Measurements from ENCODE around the gene FMO4. TPM values are rescaled to one million over a fixed set of nuclear protein-coding genes. Genes with fewer than 3 reads are reported as not detected.

FMO4 gene
- total and polyA plus RNA-seq, 10 of the 15 experiments (the other 5 are each of a cell fraction or from before 2014, with no cell fraction given), result 0.26 to 3.0 (median 1.1) TPM

DNA sequence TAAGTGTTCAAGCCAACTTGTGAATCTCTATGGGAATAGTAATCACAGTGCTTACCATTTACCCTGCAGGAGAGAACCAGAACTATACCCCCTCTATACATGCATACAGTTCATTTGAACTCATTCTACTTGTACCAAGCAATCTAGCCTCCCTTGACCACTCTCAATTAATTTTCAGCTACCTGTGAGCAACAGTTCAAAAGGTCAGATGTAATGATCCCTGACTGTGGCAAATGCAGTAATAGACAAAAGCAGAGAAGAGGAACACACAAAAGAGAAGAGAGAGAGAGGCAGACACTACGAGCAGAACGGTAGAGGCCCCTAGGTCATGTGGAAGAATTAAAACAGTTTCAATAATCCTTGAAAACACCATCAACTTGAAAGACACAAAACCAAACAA, 52.8 kb downstream of the FMO4 start:
- no peak overlapping the region for H3K4me3 ChIP-seq
- 44% methylated on average over 2 of the region's 2 CpGs for WGBS (ENCODE audit: insufficient coverage, insufficient replicate concordance, low lambda C conversion rate, missing lambda C conversion rate)
- no peak overlapping the region for H3K27ac ChIP-seq (ENCODE audit: control insufficient read depth, insufficient read depth)
- in situ Hi-C loops (cut with MboI), result no loop called here
- H4K20me1 ChIP-seq (ENCODE audit: control insufficient read depth, insufficient read depth), result no peaks in the 10 kb centered on the region
- no peaks in the 10 kb centered on the region for H3K79me2 ChIP-seq (ENCODE audit: control insufficient read depth, insufficient read depth, low read length)
- no peaks in the 10 kb centered on the region for H3K27me3 ChIP-seq (replicated peaks in 1 of 2; ENCODE audit: control insufficient read depth in 2 of 2, insufficient read depth in 2 of 2, low read length in 1 of 2)
- no peak overlapping the region for H3K9ac ChIP-seq (ENCODE audit: control insufficient read depth, insufficient read depth, low read length)
- POLR2A ChIA-PET, result no interaction called here
- H3K4me2 ChIP-seq (ENCODE audit: control insufficient read depth, insufficient read depth), result no peak overlapping the region
- H3K36me3 ChIP-seq (ENCODE audit: control insufficient read depth in 2 of 2, insufficient read depth in 2 of 2, low read length in 1 of 2), result no peaks in the 10 kb centered on the region
- no peak overlapping the region for H2AFZ ChIP-seq (ENCODE audit: control insufficient read depth, low read depth, low read length)
- no TSS peak for BruUV-seq (replicated peaks)
- intact Hi-C loops (cut with micrococcal nuclease; ENCODE audit: unreplicated experiment), result no loop called here
- no peak for ATAC-seq
- TF ChIP-seq ZBED1 (IDR thresholded peaks at IDR 0.05; ENCODE audit: borderline replicate concordance), result no peak
- no peak for TF ChIP-seq KDM1A (IDR thresholded peaks at IDR 0.05; ENCODE audit: borderline replicate concordance)
- TF ChIP-seq CBX5 (IDR thresholded peaks at IDR 0.05; ENCODE audit: low read depth), result no peak
- FAIRE-seq, result no peak
- RAD21 ChIA-PET (ENCODE audit: unreplicated experiment), result no interaction called here
- SMC1A ChIA-PET (ENCODE audit: uncharacterized antibody, unreplicated experiment), result interaction anchor here (0.6 kb wide), 1 partner anchor 1118 kb away, joined by 3 read pairs; no protein-coding TSS in a partner anchor
- no peak for DNase-seq (ENCODE audit: low read depth, low spot score)
- CTCF ChIA-PET, result interaction anchor here (1.8 kb wide), 1 partner anchor 53 kb away, joined by 7 read pairs; the partner anchor contains the start of gene FMO4
- H3K9me3 ChIP-seq (replicated peaks; ENCODE audit: control insufficient read depth, insufficient read depth, low read length), result no peaks in the 10 kb centered on the region
- H3K4me1 ChIP-seq (ENCODE audit: control insufficient read depth, insufficient read depth, low read length), result no peaks in the 10 kb centered on the region

- H3K4me2 ChIP-seq (ENCODE audit: control insufficient read depth, insufficient read depth), result no peak overlapping the region
- BruUV-seq (replicated peaks), result no TSS peak
- ChIA-PET POLR2A (no interaction called here), RAD21 (ENCODE audit: unreplicated experiment) (no interaction called here), CTCF (interaction anchor here (1.8 kb wide), 1 partner anchor 54 kb away, joined by 7 read pairs; the partner anchor contains the start of gene FMO4), SMC1A (ENCODE audit: uncharacterized antibody, unreplicated experiment) (no interaction called here)
- no peaks in the 10 kb centered on the region for H3K36me3 ChIP-seq (ENCODE audit: control insufficient read depth in 2 of 2, insufficient read depth in 2 of 2, low read length in 1 of 2)
- H3K27me3 ChIP-seq (replicated peaks in 1 of 2; ENCODE audit: control insufficient read depth in 2 of 2, insufficient read depth in 2 of 2, low read length in 1 of 2), result no peaks in the 10 kb centered on the region
- H3K4me3 ChIP-seq, result no peak overlapping the region
- H3K27ac ChIP-seq (ENCODE audit: control insufficient read depth, insufficient read depth), result no peak overlapping the region
- in situ Hi-C loops (cut with MboI), result no loop called here
- FAIRE-seq, result no peak
- no peaks in the 10 kb centered on the region for H3K9me3 ChIP-seq (replicated peaks; ENCODE audit: control insufficient read depth, insufficient read depth, low read length)
- no peaks in the 10 kb centered on the region for H4K20me1 ChIP-seq (ENCODE audit: control insufficient read depth, insufficient read depth)
- no peaks in the 10 kb centered on the region for H3K79me2 ChIP-seq (ENCODE audit: control insufficient read depth, insufficient read depth, low read length)
- no peaks in the 10 kb centered on the region for H3K4me1 ChIP-seq (ENCODE audit: control insufficient read depth, insufficient read depth, low read length)
- WGBS (ENCODE audit: insufficient coverage, insufficient replicate concordance, low lambda C conversion rate, missing lambda C conversion rate), result 0% methylated on average over 1 of the region's 1 CpG
- no peak for DNase-seq (ENCODE audit: low read depth, low spot score)
- no peak overlapping the region for H2AFZ ChIP-seq (ENCODE audit: control insufficient read depth, low read depth, low read length)
- H3K9ac ChIP-seq (ENCODE audit: control insufficient read depth, insufficient read depth, low read length), result no peak overlapping the region
- intact Hi-C loops (cut with micrococcal nuclease; ENCODE audit: unreplicated experiment), result no loop called here
- no peak for ATAC-seq
- no peak for TF ChIP-seq SUPT20H (IDR thresholded peaks at IDR 0.05; ENCODE audit: borderline replicate concordance, control insufficient read depth, low read depth, low read length)
- no peak for TF ChIP-seq CHD1 (IDR thresholded peaks at IDR 0.05; ENCODE audit: low read depth, low read length)
- no peak for TF ChIP-seq DPF2 (IDR thresholded peaks at IDR 0.05)
- TF ChIP-seq, protein P1, sequence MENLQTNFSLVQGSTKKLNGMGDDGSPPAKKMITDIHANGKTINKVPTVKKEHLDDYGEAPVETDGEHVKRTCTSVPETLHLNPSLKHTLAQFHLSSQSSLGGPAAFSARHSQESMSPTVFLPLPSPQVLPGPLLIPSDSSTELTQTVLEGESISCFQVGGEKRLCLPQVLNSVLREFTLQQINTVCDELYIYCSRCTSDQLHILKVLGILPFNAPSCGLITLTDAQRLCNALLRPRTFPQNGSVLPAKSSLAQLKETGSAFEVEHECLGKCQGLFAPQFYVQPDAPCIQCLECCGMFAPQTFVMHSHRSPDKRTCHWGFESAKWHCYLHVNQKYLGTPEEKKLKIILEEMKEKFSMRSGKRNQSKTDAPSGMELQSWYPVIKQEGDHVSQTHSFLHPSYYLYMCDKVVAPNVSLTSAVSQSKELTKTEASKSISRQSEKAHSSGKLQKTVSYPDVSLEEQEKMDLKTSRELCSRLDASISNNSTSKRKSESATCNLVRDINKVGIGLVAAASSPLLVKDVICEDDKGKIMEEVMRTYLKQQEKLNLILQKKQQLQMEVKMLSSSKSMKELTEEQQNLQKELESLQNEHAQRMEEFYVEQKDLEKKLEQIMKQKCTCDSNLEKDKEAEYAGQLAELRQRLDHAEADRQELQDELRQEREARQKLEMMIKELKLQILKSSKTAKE (IDR thresholded peaks at IDR 0.05; ENCODE audit: low read depth, poor library complexity, severe bottlenecking), result no peak
- TF ChIP-seq NR2F1 (conservative IDR thresholded peaks at IDR 0.05), result no peak
- no peak for TF ChIP-seq TBL1XR1 (IDR thresholded peaks at IDR 0.05; ENCODE audit: low read depth, low read length)
- TF ChIP-seq POLR2A (IDR thresholded peaks at IDR 0.05; ENCODE audit: low read depth, low read length), result no peak
- no peak for TF ChIP-seq BMI1 (IDR thresholded peaks at IDR 0.05; ENCODE audit: borderline replicate concordance)
- TF ChIP-seq MTA2 (IDR thresholded peaks at IDR 0.05; ENCODE audit: low read depth), result no peak
- TF ChIP-seq ATF2 (IDR thresholded peaks at IDR 0.05; ENCODE audit: low read length), result no peak
- no peak for TF ChIP-seq ATF3 (IDR thresholded peaks at IDR 0.05; ENCODE audit: borderline replicate concordance, extremely low read depth, low read depth, low read length)
- no peak for TF ChIP-seq LARP7 (IDR thresholded peaks at IDR 0.05)
- TF ChIP-seq NR2C1 (IDR thresholded peaks at IDR 0.05), result no peak
- no peak for TF ChIP-seq SIX5 (IDR thresholded peaks at IDR 0.05; ENCODE audit: low read depth, low read length, severe bottlenecking)
Observed at GRCh38 chr1:171367436-171367835, 53.5 kb downstream of the FMO4 start.
